Aorta (tissue), 5 donors: ENCODE data around the gene BSPH1. TPM values are rescaled to one million over a fixed set of nuclear protein-coding genes. Genes with fewer than 3 reads are reported as not detected.
A peak's percentile ranks its signal among the peaks of the same experiment; 100 is the strongest.
"Not testable (repeated sequence)": the region's sequence is repeated elsewhere in the genome, so short reads cannot be mapped to it uniquely, and the experiment has no call there.

Experiments used
- ATAC-seq: fragments of 200-7000 bp; cut with Tn5 transposase; one replicate; pipeline ENCODE4 v1.9.1; 2022; ENCODE audit warnings: moderate library complexity; ENCODE audit not compliant: low FRiP score
- DNase-seq, 2 donors: peaks; one replicate each; pipeline ENCODE4 v3.0.0-alpha.2; 2020
- H3K27ac ChIP-seq, 2 donors: one replicate each; pipeline ENCODE4 v1.5.1; 2013; ENCODE audit warnings: low read length in 2 of 2, mild to moderate bottlenecking in 2 of 2, moderate library complexity in 2 of 2, control low read depth in 1 of 2, inconsistent platforms in 1 of 2, low read depth in 1 of 2
- H3K27me3 ChIP-seq, 2 donors: one replicate each; pipeline ENCODE4 v1.6.1; 2013; ENCODE audit warnings: control low read depth in 1 of 2, low read length in 1 of 2, mild to moderate bottlenecking in 1 of 2, moderate library complexity in 1 of 2; ENCODE audit not compliant: insufficient read depth in 2 of 2, control insufficient read depth in 1 of 2
- H3K36me3 ChIP-seq, 2 donors: one replicate each; pipeline ENCODE4 v1.6.1; 2013; ENCODE audit warnings: control low read depth in 1 of 2, low read length in 1 of 2, mild to moderate bottlenecking in 1 of 2; ENCODE audit not compliant: insufficient read depth in 2 of 2, control insufficient read depth in 1 of 2
- H3K4me1 ChIP-seq, 2 donors: one replicate each; pipeline ENCODE4 v1.6.1; 2013; ENCODE audit warnings: low read length in 2 of 2, control low read depth in 1 of 2, mild to moderate bottlenecking in 1 of 2, moderate library complexity in 1 of 2; ENCODE audit not compliant: insufficient read depth in 2 of 2, control insufficient read depth in 1 of 2
- H3K4me3 ChIP-seq, 2 donors: one replicate each; pipeline ENCODE4 v1.5.1; 2013; ENCODE audit warnings: low read length in 2 of 2, control low read depth in 1 of 2, mild to moderate bottlenecking in 1 of 2
- H3K9me3 ChIP-seq: one replicate; pipeline ENCODE4 v1.6.1; 2013; ENCODE audit warnings: mild to moderate bottlenecking, low read length; ENCODE audit not compliant: control insufficient read depth
- WGBS, 2 donors: extraction: QIAGEN DNeasy Blood & Tissue Kit; methylation state at CpG; one replicate each; pipeline ENCODE4 v1.1.7; 2013; 5-methylcytosine and 5-hydroxymethylcytosine counted together
- intact Hi-C, 2 donors: fragments of 100-400 bp; cut with DNase I; formaldehyde crosslinking; loops; one replicate each; pipeline versions ENCODE4 v1.14.2 to v1.15.0; 2022
- polyA plus RNA-seq, 2 donors: library from polyadenylated mRNA; stranded (reverse); fragments of 200-250 nt; gene quantifications; one replicate each; pipeline ENCODE4 v1.2.3, GENCODE V29; 2013
- total RNA-seq, 2 donors: library from RNA; stranded (reverse); fragmentation: NEBNext Ultra II Directional; extraction: Animal tissue kit (Norgen Biotek cat#: 25700); gene quantifications; one replicate each; pipeline ENCODE4 v1.2.1, GENCODE V29; 2021
- donor health status: healthy with polysubstance abuse.
- donor health status: Bipolar disorder and iron deficiency.
- donor health status: DM: no; HTN: no; CAD: no.
- donor health status: DM: no; HTN: no; CAD: no.
- donor health status: DM: yes; HTN: yes; CAD: no.

BSPH1 gene
- total and polyA plus RNA-seq, 4 donors = not detected

- no peaks in the 10 kb centered on the region for H3K4me1 ChIP-seq
- H3K27me3 ChIP-seq = peaks cover 0 to 3% of the 10 kb centered on the region in 2 donors
- H3K9me3 ChIP-seq = no peaks in the 10 kb centered on the region
- no peak overlapping the region for H3K4me3 ChIP-seq
- H3K27ac ChIP-seq = no peak overlapping the region
- DNase-seq (no peak), ATAC-seq (no peak)
- intact Hi-C loops = no loop called here
- H3K36me3 ChIP-seq = no peaks in the 10 kb centered on the region
- 80% methylated on average over 6 of the region's 6 CpGs for WGBS, 2 donors
Measured at GRCh38 chr19:47973529-47973928, 18.4 kb downstream of the BSPH1 start.

GRCh38 chr19:47955936-47956335 lies 36.0 kb downstream of the BSPH1 start:
- intact Hi-C loops, H3K4me3 ChIP-seq, H3K4me1 ChIP-seq, H3K27me3 ChIP-seq, H3K9me3 ChIP-seq, ATAC-seq, H3K36me3 ChIP-seq, H3K27ac ChIP-seq: not testable (repeated sequence)
- 90% methylated on average over 7 of the region's 11 CpGs for WGBS, 2 donors
- DNase-seq = peak in 1 of 2 donors; percentile 89

DNA sequence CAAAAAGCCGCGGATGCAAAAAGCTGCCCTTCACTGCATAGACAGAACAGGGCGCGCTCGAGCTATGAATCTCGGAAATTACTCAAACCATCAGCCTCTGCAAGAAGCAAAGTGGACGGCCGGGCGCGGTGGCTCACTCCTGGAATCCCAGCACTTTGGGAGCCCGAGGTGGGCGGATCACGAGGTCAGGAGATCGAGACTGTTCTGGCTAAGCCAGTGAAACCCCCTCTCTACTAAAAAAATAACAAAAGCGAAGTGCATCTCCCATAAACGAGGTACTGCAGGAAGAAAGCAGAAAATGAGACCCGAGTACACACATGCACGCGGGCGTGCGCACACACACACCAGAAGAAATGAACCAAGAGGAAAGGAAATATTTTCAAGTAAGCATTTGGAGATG lies 39.8 kb downstream of the BSPH1 start:
- intact Hi-C loops, H3K36me3 ChIP-seq, H3K4me3 ChIP-seq, H3K4me1 ChIP-seq, H3K9me3 ChIP-seq, ATAC-seq, H3K27ac ChIP-seq, H3K27me3 ChIP-seq, DNase-seq: not testable (repeated sequence)
- WGBS, 2 donors = no CpG with 5 or more reads among the region's 21 CpGs

GRCh38 chr19:47949852-47950521 lies 42.0 kb downstream of the BSPH1 start:
- peak; percentile 60 to 81 for DNase-seq
- ATAC-seq, H3K4me3 ChIP-seq, H3K27ac ChIP-seq, intact Hi-C loops, H3K36me3 ChIP-seq, H3K4me1 ChIP-seq, H3K27me3 ChIP-seq, H3K9me3 ChIP-seq: not testable (repeated sequence)
- 89 to 90% methylated on average over 18 to 20 of the region's 24 CpGs for WGBS, 2 donors

DNA sequence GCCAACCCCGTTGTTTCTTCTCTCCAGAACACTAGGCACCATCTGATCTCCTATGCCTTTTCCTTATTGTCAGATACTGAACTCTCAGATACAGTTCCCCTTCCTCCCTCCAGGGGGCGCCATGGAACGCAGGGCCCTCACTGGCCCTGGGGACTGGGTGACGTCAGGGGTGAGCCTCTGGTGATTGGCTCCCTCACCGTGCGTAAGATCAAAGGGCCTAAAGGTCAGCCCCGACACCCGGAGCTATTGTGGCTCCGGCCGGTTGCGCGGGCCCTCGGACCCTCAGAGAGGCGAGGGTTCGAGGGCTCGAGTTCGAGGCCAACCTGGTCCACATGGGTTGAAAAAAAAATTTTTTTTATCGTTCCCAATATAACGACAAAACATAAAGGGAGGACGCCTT lies 63.4 kb downstream of the BSPH1 start:
- H3K27me3 ChIP-seq, intact Hi-C loops, H3K9me3 ChIP-seq, H3K4me3 ChIP-seq, ATAC-seq, H3K27ac ChIP-seq, H3K4me1 ChIP-seq, DNase-seq, H3K36me3 ChIP-seq: not testable (repeated sequence)
- WGBS, 2 donors = 77% methylated on average over 13 of the region's 20 CpGs; no CpG with 5 or more reads in 1 of the 2 donors

DNA sequence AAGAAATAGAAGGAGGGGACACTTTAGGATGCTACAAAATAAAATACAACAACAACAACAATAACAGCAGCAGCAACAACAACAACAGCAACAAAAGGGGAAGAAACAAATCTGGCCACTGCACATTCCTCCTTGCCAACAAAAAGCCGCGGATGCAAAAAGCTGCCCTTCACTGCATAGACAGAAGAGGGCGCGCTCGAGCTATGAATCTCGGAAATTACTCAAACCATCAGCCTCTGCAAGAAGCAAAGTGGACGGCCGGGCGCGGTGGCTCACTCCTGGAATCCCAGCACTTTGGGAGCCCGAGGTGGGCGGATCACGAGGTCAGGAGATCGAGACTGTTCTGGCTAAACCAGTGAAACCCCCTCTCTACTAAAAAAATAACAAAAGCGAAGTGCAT lies 71.9 kb downstream of the BSPH1 start:
- H3K27me3 ChIP-seq, H3K4me1 ChIP-seq, DNase-seq, H3K9me3 ChIP-seq, H3K27ac ChIP-seq, intact Hi-C loops, H3K4me3 ChIP-seq, H3K36me3 ChIP-seq, ATAC-seq: not testable (repeated sequence)
- whole genome bisulfite sequencing, 2 donors = 0 to 2% methylated on average over 10 of the region's 15 CpGs

Other genes starting within 250 kb of the BSPH1 start
- gene NOP53, start 246.6 kb downstream of the BSPH1 start, total RNA-seq = 100 to 1,000 TPM; 214 to 319 TPM
- 100 to 1,000 TPM; 446 to 680 TPM for gene NOP53, start 246.6 kb downstream of the BSPH1 start, polyA plus RNA-seq
- 100 to 1,000 TPM; 319 to 453 TPM for gene SELENOW, start 213.5 kb downstream of the BSPH1 start, total RNA-seq
- gene SELENOW, start 213.5 kb downstream of the BSPH1 start, polyA plus RNA-seq = 1,000 to 10,000 TPM; 1,063 to 1,551 TPM
- not detected for gene TPRX1, start 187.6 kb downstream of the BSPH1 start, total RNA-seq
- gene TPRX1, start 187.6 kb downstream of the BSPH1 start, polyA plus RNA-seq = not detected
- not detected for gene CRX, start 170.2 kb downstream of the BSPH1 start, total RNA-seq
- under 1 TPM in 1 of 2 donors, not detected in 1; 0.25 TPM for gene CRX, start 170.2 kb downstream of the BSPH1 start, polyA plus RNA-seq
- gene TPRX2, start 132.9 kb downstream of the BSPH1 start, total RNA-seq = not detected
- gene TPRX2, start 132.9 kb downstream of the BSPH1 start, polyA plus RNA-seq = not detected
- gene SULT2A1, start 105.9 kb downstream of the BSPH1 start, total RNA-seq = not detected
- 10 to 100 TPM in 1 of 2 donors, not detected in 1; 23.7 TPM for gene SULT2A1, start 105.9 kb downstream of the BSPH1 start, polyA plus RNA-seq
- gene ELSPBP1, start 2.5 kb upstream of the BSPH1 start, total RNA-seq = not detected
- gene ELSPBP1, start 2.5 kb upstream of the BSPH1 start, polyA plus RNA-seq = under 1 TPM in 1 of 2 donors, not detected in 1; 0.74 TPM
- not detected for gene CABP5, start 51.9 kb upstream of the BSPH1 start, total RNA-seq
- gene CABP5, start 51.9 kb upstream of the BSPH1 start, polyA plus RNA-seq = not detected
- gene PLA2G4C, start 118.6 kb upstream of the BSPH1 start, total RNA-seq = 10 to 100 TPM; 19.8 to 60.1 TPM
- gene PLA2G4C, start 118.6 kb upstream of the BSPH1 start, polyA plus RNA-seq = 10 to 100 TPM in 1 of 2 donors, 1 to 10 TPM in 1; 6.8 to 45.8 TPM
- gene LIG1, start 178.2 kb upstream of the BSPH1 start, total RNA-seq = 10 to 100 TPM; 11.3 to 16.0 TPM
- 10 to 100 TPM in 1 of 2 donors, 1 to 10 TPM in 1; 3.4 to 33.7 TPM for gene LIG1, start 178.2 kb upstream of the BSPH1 start, polyA plus RNA-seq
- 10 to 100 TPM in 1 of 2 donors, 1 to 10 TPM in 1; 9.0 to 10.3 TPM for gene ZSWIM9, start 178.5 kb upstream of the BSPH1 start, total RNA-seq
- 10 to 100 TPM in 1 of 2 donors, 1 to 10 TPM in 1; 6.0 to 21.8 TPM for gene ZSWIM9, start 178.5 kb upstream of the BSPH1 start, polyA plus RNA-seq